ENCODE measurements around the gene SPATA25.

DNA sequence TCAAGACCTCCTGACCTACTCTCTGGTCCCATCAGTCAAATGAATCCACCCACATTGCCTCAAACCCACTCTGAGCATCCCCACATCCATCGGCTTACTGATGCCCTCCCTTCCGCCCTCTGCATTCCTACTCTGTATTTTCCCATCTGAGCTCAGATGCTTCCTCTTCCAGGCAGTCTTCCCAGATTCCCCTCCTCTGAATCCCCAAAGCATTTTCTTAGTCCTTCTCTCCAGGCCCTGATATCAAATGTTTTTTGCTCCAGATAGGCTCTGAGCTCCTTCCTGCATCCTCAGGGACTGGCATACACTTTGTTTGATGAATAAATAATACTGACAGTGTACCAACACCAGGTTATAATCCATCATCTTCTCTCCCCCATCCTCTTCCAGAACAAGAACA, 20.7 kb upstream of the SPATA25 start:
- no peak for TF ChIP-seq SPI1 (IDR thresholded peaks at IDR 0.05; ENCODE audit: low read depth, low read length)
- no peak for TF ChIP-seq POLR2A (IDR thresholded peaks at IDR 0.05; ENCODE audit: low read depth, low read length)

All from GM12891 (cell line).